ENCODE data around the gene PRKCE. TPM values are rescaled to one million over a fixed set of nuclear protein-coding genes. Genes with fewer than 3 reads are reported as not detected.
A peak's percentile ranks its signal among the peaks of the same experiment; 100 is the strongest.

PRKCE gene
- total and polyA plus RNA-seq, 2 donors (not counting 3 experiments of a cell fraction or from before 2014, with no cell fraction given) = 27.9 to 33.9 TPM

GRCh38 chr2:46163804-46164528, 512.5 kb downstream of the PRKCE start:
- Histone ChIP-seq H3K4me1 (ENCODE audit: control insufficient read depth, extremely low read depth, insufficient read depth, low read length) (peaks cover 18% of the 10 kb centered on the region), H4K20me1 (replicated peaks; ENCODE audit: control insufficient read depth, extremely low read depth, insufficient read depth, low read length) (no peaks in the 10 kb centered on the region), H3K4me2 (ENCODE audit: insufficient read depth, low read length) (no peak overlapping the region), H3K36me3 (ENCODE audit: control insufficient read depth in 2 of 2, extremely low read depth in 1 of 2, insufficient read depth in 2 of 2, low read length in 2 of 2) (peaks cover 0 to 17% of the 10 kb centered on the region in 2 experiments), H3K79me2 (ENCODE audit: control insufficient read depth, insufficient read depth, low read length) (no peaks in the 10 kb centered on the region), H3K27me3 (ENCODE audit: control insufficient read depth in 2 of 2, insufficient read depth in 2 of 2, low read length in 2 of 2) (no peaks in the 10 kb centered on the region), H3K9ac (replicated peaks; ENCODE audit: extremely low read depth, insufficient read depth, low read length) (no peak overlapping the region), H3K9me1 (replicated peaks; ENCODE audit: control insufficient read depth, extremely low read depth, insufficient read depth, low read length) (no peaks in the 10 kb centered on the region), H3K27ac (ENCODE audit: insufficient read depth, low read depth, low read length) (peak overlapping the region; percentile 21), H3K9me3 (replicated peaks; ENCODE audit: control insufficient read depth, insufficient read depth, low read length) (no peaks in the 10 kb centered on the region), H3K4me3 (replicated peaks in 1 of 3; ENCODE audit: insufficient read depth in 1 of 3, low read depth in 1 of 3, low read length in 3 of 3) (no peak overlapping the region), H2AFZ (ENCODE audit: low read depth, low read length) (no peak overlapping the region)
- TF ChIP-seq FOS (IDR thresholded peaks at IDR 0.05; ENCODE audit: borderline replicate concordance, insufficient read depth, low read length) (no peak), POLR2A (IDR thresholded peaks at IDR 0.05; ENCODE audit: low read depth, low read length) (no peak), POLR2AphosphoS5 (IDR thresholded peaks at IDR 0.05; ENCODE audit: insufficient read depth, low read depth, low read length) (no peak), MAX (IDR thresholded peaks at IDR 0.05; ENCODE audit: insufficient read depth, insufficient read length) (no peak), EZH2 (IDR thresholded peaks at IDR 0.05; ENCODE audit: borderline replicate concordance, low read depth, low read length, severe bottlenecking) (no peak)
- TF ChIP-seq, protein P1, sequence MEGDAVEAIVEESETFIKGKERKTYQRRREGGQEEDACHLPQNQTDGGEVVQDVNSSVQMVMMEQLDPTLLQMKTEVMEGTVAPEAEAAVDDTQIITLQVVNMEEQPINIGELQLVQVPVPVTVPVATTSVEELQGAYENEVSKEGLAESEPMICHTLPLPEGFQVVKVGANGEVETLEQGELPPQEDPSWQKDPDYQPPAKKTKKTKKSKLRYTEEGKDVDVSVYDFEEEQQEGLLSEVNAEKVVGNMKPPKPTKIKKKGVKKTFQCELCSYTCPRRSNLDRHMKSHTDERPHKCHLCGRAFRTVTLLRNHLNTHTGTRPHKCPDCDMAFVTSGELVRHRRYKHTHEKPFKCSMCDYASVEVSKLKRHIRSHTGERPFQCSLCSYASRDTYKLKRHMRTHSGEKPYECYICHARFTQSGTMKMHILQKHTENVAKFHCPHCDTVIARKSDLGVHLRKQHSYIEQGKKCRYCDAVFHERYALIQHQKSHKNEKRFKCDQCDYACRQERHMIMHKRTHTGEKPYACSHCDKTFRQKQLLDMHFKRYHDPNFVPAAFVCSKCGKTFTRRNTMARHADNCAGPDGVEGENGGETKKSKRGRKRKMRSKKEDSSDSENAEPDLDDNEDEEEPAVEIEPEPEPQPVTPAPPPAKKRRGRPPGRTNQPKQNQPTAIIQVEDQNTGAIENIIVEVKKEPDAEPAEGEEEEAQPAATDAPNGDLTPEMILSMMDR (IDR thresholded peaks at IDR 0.05; ENCODE audit: extremely low read depth in 1 of 2, insufficient read depth in 1 of 2, low read depth in 1 of 2, low read length in 2 of 2) = no peak
- intact Hi-C loops (cut with micrococcal nuclease) = loop anchor here (2.0 kb wide), 1 partner anchor 45 kb away; no protein-coding TSS in a partner anchor
- dilution Hi-C loops (cut with MboI; ENCODE audit: extremely low pct_ligation_motif_present, low sequenced_read_pairs) = no loop called here
- ChIA-PET CTCF (interaction anchor here (0.8 to 1.7 kb wide), 8 partner anchors 16 to 188 kb away, joined by 3 to 18 read pairs (median 5); partner anchors contain the start of gene EPAS1), POLR2A (no interaction called here)
- no peak for DNase-seq (ENCODE audit: low read depth, low spot score)
- no peak for FAIRE-seq
- BruUV-seq (replicated peaks) = no TSS peak
